ENCODE measurements around the gene WDR41. TPM values are rescaled to one million over a fixed set of nuclear protein-coding genes. Genes with fewer than 3 reads are reported as not detected.
"Not testable (repeated sequence)": the region's sequence is repeated elsewhere in the genome, so short reads cannot be mapped to it uniquely, and the experiment has no call there.

WDR41 gene, protein sequence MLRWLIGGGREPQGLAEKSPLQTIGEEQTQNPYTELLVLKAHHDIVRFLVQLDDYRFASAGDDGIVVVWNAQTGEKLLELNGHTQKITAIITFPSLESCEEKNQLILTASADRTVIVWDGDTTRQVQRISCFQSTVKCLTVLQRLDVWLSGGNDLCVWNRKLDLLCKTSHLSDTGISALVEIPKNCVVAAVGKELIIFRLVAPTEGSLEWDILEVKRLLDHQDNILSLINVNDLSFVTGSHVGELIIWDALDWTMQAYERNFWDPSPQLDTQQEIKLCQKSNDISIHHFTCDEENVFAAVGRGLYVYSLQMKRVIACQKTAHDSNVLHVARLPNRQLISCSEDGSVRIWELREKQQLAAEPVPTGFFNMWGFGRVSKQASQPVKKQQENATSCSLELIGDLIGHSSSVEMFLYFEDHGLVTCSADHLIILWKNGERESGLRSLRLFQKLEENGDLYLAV
- total RNA-seq: 87.2 TPM

DNA sequence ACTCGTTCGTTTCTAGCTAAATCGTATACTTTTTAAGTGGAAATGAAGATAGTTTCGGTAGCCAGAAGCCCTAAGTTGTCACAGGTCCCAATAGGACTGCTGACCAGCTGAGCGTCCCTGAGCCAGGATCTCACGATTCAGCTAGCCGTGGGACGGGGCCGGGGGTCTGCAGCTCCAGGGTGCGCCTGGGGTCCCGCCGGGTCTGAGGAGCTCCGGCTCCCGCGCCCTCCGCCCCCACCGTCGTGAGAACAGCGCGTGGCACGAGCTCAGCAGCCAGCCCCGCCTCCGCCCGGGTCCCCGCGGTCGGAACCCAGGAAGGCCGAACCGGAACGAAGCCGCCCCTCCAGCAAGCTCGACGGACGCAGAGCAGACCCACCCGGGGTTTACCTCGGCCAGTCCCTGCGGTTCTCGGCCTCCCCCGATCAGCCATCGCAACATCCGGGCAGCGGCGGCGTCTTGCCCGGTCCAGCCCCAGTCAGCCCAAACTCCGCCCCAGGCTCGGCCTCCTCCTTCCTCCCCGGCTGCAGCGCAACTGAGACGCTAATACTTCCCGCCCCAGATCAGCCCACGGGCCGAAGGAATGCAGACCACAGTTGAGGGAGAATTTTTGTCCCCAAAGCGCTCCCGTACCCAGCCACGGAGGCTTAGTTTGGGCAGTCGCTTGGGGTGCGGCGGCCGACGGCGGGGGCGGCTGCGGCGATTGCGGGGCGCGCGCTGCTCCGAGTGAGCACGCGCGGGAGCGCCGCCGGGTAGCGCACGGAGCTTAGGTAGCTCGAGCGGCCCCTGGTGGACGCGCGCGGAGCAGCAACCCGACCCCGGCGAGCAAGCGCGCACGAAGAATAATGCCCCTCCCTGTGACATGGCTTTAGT, at the start of gene WDR41:
TSS of gene WDR41 (minus strand) at position 534 of the 870 bp plus-strand sequence. CDS start at position 438, 96 bp downstream.
- no peak for FAIRE-seq

DNA sequence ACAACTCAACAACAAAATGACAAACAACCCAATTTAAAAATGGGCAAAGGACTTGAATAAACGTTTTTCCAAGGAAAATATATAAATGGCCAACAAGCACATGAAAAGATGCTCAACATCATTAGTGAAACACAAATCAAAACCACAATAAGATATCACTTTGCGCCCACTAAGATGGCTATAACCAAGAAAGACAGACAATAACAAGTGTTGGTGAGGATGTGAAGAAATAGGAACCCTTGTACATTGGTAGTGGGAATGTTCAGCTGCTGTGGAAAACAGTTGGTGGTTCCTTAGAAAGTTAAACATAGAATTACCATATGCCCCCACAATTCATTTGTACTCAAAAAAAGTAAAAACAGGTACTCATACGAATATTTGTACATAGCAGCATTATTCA, 39.2 kb upstream of the WDR41 start:
- no peak for DNase-seq (ENCODE audit: low spot score in 2 of 2)
- FAIRE-seq: no peak

More for the DNA sequence above, at the start of gene WDR41:
- peak; percentile 85 to 87 for DNase-seq (ENCODE audit: low spot score in 2 of 2)

DNA sequence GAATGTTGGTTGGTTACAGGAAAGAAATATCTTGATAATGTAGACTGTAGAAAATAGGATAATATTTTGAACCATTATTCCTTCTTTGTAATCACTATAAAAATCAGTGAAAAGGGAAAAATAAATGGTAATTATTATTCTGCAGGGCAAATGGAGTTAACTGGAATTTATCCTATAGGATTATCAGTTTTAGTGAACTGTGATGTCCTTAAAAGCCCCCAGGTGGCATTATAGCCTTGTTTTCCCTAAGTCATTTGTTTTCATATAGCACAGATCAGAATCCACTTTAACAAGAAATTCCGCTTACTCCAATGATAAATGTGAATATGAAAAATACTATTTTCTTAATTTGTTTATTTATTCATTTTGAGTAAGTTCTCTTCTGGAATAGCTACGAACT, 26.2 kb upstream of the WDR41 start:
- FAIRE-seq: no peak
- no peak for DNase-seq (ENCODE audit: low spot score in 2 of 2)

DNA sequence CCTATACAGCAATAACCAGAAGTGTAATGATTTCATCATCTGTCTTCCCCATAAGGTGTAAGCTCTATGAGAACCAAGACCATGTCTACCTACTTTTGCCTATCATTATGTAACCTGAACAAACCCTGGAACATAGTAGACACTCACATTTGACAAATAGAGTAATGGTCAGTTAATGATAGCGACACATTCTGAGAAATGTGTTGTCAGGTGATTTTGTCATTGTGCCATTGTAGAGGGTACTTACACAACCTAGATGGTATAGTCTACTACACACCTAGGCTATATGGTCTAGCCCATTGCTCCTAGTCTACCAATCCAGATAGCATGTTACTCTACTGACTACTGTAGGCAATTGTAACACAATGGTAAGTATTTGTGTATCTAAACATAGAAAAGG, 22.3 kb upstream of the WDR41 start:
- no peak for FAIRE-seq

DNA sequence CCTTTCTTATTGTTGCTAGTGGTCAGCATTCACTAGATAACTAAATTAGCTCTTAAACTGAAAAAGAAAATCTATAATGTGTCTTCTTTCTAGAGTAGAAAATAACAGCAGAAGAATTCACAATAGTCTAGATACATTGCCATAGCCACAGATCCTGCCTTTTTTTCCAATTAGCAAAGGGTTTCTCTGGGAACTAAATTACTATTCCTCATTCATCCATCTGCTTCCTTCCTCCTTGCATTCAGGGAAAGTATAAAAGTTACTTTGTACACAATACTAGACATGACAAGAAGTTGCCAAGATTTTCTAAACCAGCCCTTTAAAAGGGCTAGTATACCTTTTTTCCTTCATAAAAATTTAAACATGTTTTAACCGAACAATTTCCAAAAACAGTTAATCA, 21.2 kb upstream of the WDR41 start:
- no peak for FAIRE-seq
- no peak for DNase-seq (ENCODE audit: low spot score in 2 of 2)

More for the DNA sequence above, 22.3 kb upstream of the WDR41 start:
- DNase-seq (ENCODE audit: low spot score in 2 of 2): no peak

DNA sequence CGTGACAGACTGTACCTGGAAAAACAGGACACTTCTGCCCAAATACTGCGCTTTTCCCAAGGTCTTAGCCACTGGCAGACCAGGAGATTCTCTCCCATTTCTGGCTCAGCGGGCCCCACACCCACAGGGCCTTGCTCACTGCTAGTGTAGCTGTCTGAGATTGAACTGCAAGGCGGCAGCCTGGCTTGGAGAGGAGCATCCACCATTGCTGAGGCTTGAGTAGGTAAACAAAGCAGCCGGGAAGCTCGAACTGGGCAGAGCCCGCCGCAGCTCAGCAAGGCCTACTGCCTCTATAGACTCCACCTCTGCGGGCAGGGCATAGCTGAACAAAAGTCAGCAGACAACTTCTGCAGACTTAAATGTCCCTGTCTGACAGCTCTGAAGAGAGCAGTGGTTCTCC, 9.0 kb upstream of the WDR41 start:
- DNase-seq (ENCODE audit: low spot score in 2 of 2); FAIRE-seq: not testable (repeated sequence)

DNA sequence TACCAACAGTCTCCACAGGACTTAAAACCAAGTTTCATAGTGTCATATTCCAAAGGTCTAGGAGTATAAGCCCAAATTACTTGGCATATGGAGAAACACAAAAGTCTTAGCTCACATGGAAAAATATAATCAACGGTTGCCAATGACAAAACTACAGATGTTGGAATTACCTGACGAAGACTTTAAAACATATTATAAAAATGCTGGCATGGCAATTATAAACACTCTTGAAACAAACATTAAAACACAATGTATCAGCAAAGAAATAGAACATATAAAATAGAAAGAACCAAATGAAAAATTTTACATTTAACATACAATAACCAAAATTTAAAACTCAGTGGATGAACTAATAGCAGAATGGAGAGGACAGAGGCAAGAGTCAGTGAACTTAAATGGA, 7.9 kb upstream of the WDR41 start:
- no peak for DNase-seq (ENCODE audit: low spot score in 2 of 2)
- no peak for FAIRE-seq

DNA sequence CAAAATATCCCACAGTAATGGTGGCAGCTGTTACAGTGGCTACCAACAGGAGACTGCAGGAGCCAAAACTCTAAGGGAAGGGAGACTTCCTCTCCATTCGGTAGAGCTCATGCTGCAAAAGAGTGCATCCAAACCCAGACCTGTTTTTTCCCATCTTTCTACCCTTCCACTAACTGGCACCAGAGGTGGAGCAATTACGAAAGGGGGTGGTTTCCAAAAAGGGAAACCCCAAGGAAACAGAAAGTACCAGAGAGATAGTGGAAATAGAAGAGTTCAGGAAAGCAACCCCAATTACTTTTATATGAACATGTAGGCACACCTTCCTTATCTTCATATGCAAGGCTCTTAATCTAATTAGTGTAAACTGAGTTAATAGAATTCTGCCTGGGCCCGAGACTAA, 7.3 kb upstream of the WDR41 start:
- no peak for DNase-seq (ENCODE audit: low spot score in 2 of 2)
- no peak for FAIRE-seq

DNA sequence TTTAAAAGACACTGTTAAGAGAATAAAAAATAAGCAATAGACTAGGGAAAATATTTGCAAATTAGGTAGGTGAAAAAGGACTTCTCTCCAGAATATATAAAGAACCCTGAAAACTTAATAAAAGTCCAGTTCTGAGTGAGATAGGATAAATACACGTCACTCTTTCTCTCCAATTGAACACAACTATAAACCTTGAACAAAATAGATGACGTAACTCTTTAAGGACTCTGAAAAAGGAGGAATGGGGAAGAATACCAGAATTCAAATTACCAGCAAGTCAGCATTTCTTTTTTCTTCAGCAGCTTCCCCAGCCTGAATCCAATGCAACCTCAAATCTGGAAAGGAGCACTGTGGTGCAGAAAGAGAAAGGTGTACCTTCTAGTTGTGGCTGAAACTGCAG, 6.8 kb upstream of the WDR41 start:
- FAIRE-seq: no peak
- no peak for DNase-seq (ENCODE audit: low spot score in 2 of 2)

DNA sequence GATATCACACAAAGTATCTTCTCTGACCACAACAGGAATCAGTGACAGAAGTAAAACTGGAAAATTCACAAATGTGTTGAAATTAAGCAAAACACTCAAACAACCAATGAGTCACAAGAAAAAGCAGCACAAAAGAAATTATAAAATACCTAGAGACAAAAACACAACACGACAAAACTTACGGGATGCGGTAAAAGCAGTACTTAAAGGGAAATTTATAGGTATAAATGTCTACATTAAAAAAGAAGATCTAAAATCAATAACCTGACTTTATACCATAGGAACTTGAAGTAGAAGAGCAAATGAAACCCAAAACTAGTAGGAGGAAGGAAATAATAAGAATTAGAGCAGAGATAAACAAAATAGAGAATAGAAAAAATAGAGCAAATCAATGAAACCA, 2.8 kb upstream of the WDR41 start:
- DNase-seq (ENCODE audit: low spot score in 2 of 2) (no peak), FAIRE-seq (peak; percentile 8)

DNA sequence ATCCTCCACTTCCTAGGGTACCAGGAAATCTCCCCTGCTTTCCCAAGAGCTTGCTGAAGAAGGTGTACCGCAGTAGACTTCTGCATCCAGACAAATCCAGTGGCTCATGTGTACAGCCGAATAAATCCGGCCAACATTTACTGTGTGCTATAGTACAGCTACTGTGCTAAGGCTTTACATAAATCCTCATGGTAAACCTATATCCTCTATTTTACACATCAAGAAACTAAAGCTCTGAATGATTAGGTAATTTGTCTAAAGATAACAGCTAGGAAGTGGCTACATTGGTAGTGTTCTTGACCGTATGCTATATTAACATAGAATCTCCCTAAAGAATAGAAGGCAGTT, 511 bp upstream of the WDR41 start:
- no peak for DNase-seq (ENCODE audit: low spot score in 2 of 2)
- no peak for FAIRE-seq

DNA sequence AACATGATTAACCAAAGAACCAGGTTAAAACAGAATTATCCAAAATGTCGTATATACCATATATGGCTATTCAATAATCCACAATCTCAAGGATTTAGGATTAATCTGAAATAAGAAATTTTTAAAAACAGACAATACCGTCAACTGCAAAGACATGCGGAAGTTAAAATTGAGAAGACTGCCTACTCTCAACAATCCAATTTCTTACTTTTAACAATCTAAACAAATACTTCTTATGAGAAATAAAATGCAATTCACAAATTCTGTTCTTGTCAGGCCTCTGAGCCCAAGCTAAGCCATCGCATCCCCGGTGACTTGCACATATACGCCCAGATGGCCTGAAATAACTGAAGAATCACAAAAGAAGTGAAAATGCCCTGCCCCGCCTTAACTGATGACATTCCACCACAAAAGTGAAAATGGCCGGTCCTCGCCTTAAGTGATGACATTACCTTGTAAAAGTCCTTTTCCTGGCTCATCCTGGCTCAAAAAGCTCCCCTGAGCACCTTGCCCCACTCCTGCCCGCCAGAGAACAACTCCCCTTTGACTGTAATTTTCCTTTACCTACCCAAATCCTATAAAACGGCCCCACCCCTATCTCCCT, 1.3 kb downstream of the WDR41 start:
- FAIRE-seq; DNase-seq (ENCODE audit: low spot score in 2 of 2): not testable (repeated sequence)

DNA sequence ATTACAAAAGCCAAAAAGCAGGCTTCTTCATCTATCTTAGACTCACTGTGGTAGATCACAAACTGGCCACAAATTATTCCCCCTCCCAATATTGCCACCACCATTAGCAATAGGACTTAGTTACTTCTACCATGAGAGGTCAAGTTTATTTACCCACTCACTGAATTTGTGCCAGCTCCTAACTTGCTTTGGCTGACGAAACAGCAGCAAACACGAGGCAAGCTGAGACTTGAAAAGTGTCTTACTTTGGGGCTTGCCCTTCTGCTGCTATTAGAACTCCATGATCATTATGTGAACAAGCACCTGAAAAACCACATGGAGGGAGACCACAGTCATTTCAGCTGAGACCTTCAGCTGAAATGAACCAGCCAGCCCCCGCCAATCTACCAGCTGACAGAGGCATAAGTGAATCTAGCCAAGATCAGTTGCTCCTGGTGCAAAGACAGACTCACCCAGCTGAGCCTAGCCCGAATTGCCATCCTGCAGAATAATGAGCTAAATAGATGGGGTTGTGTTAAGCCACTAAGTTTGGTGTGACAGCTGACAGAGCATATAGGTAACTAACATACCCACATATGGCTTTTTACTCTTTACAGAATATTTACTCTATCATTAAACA, 5.7 kb downstream of the WDR41 start:
- FAIRE-seq: no peak
- DNase-seq (ENCODE audit: low spot score in 2 of 2): no peak

DNA sequence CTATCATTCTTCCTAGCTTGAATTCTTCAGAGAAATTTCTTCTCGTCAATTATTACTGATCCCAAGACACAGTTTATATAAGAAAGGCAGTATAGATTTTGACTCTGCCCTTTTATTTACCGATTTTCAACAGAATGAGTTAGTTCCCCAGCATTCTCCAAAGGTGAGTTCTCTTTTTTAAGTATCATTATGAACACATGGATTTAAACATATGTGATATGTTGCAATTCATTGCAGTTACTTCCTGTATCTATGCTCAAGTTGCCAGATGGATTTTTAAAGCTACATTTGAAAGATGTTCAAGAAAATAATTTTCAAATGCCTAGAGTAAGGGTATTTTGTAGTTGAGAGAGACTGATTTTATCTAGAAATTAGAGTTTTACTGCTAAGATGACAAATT, 8.4 kb downstream of the WDR41 start:
- no peak for FAIRE-seq
- DNase-seq (ENCODE audit: low spot score in 2 of 2): no peak

DNA sequence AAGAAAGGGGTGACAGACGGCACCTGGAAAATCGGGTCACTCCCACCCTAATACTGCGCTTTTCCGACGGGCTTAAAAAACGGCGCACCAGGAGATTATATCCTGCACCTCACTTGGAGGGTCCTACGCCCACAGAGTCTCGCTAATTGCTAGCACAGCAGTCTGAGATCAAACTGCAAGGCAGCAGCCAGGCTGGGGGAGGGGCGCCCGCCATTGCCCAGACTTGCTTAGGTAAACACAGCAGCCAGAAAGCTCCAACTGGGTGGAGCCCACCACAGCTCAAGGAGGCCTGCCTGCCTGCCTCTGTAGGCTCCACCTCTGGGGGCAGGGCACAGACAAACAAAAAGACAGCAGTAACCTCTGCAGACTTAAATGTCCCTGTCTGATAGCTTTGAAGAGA, 17.1 kb downstream of the WDR41 start:
- not testable (repeated sequence) for DNase-seq (ENCODE audit: low spot score in 2 of 2); FAIRE-seq

DNA sequence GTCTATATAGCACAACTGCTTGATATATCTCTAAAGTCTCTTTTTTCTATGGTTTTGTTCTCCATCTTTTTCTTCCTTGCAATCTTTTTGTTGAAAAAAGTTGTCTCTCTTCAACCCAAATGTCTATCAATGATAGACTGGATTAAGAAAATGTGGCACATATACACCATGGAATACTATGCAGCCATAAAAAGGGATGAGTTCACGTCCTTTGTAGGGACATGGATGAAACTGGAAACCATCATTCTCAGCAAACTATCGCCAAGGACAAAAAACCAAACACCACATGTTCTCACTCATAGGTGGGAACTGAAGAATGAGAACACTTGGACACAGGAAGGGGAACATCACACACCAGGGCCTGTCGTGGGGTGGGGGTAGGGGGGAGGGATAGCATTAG, 23.2 kb downstream of the WDR41 start:
- FAIRE-seq; DNase-seq (ENCODE audit: low spot score in 2 of 2): not testable (repeated sequence)

DNA sequence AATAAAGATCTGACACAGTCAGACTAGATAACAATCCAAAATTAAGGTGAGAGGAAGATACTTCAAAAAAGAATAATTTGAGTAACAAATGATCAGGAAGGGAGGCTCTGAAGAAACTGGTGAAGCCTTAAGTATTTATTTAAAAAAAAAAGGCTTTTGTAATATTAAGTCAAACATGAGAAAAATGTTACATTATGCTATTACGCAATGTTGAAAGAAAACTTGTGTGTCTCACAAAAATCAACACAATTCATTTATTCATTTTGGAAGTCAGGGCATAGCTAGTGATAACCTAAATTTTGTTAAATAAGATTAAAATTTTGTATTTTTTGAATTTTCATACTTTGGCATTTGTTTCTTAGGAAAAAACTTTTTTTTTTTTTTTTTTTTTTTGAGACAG, 28.2 kb downstream of the WDR41 start:
- DNase-seq (ENCODE audit: low spot score in 2 of 2): no peak
- FAIRE-seq: peak; percentile 13

DNA sequence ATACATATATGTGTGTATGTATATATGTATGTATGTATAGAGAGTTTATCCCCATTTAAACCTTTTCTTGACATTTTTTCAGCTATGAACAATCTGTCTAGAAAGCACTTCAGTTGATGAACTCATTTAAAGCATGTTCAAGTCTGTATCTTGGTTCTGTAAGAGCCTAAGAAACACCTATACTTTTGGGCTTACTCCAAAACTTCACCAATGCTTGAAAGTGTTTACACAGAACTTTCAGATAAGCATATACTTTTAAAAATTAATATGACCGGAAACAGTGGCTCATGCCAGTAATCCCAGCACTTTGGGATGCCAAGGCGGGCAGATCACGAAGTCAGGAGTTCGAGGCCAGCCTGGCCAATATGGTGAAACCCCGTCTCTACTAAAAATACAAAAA, 30.8 kb downstream of the WDR41 start:
- FAIRE-seq: no peak
- no peak for DNase-seq (ENCODE audit: low spot score in 2 of 2)

DNA sequence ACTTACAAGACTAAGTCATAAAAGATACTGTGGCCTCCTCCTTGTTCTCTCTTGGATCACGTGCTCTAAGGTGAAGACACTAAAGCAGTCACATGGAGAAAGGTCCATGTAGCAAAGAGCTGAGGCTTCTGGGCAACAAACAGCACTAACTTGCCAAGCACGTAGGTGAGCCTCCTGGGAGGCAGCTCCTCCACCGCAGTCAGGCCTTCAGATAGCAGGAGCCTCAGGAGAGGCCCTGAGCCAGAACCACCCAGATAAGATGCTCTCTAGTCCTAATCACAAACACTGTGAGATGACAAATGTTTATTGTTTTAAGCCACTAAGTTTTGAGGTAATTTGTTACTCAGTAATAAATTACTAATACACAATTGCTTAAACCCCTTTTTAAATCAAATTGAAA, 38.0 kb downstream of the WDR41 start:
- FAIRE-seq: no peak

DNA sequence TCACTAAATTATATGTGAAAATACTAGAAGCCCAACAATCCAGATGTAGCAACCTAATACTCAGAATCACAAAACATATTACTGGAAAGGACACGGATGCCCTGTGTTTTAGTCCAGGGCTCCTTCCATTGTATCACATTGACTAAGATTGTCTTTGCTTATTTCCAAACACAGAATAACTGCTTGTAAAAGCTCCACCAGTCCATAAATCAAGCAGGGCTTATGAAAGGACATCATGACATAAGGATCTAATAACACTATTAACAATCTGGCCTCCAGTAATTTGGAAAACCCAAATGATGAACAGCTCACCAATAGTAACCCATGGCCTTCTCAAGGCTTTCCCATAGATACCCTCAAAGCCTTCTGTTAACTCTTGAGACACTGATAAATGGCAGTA, 39.8 kb downstream of the WDR41 start:
- DNase-seq (ENCODE audit: low spot score in 2 of 2): no peak

More for the DNA sequence above, 38.0 kb downstream of the WDR41 start:
- no peak for DNase-seq (ENCODE audit: low spot score in 2 of 2)

DNA sequence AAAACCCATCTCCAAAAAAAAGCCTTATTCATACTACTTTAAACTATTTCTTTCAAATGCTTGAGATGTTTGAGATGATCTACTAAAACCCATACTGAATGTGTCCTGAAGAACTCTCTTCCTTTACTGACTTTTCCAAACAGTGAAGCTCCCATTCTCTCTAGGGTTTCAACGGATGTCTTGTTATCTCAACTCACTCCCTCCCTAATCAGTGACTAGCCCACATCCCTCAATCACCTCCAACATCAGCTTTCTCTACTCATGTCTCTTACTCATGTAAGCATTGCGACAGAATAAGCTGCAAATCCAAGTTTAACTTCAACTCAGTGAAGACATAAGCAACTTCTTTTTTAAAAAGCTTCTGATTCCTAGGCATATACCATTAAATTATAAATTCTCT, 42.1 kb downstream of the WDR41 start:
- FAIRE-seq (no peak), DNase-seq (ENCODE audit: low spot score in 2 of 2) (no peak)

More for the DNA sequence above, 39.8 kb downstream of the WDR41 start:
- no peak for FAIRE-seq

All from frontal cortex (tissue), 4 donors.